H9 (cell line): ENCODE results near the gene GPC6. TPM values are rescaled to one million over a fixed set of nuclear protein-coding genes. Genes with fewer than 3 reads are reported as not detected.

Source experiments
- DNase-seq: peaks from one replicate; pipeline ENCODE4 v3.0.0-alpha.2; 2017
- H2AFZ ChIP-seq: one replicate; pipeline ENCODE4 v1.6.1; 2013; ENCODE audit warnings: mild to moderate bottlenecking, low read length, control low read depth, moderate library complexity
- H2AK5ac ChIP-seq: 2 replicates; pipeline ENCODE4 v1.6.1; 2013; ENCODE audit warnings: low read length, control low read depth, mixed read lengths; ENCODE audit not compliant: insufficient read length
- H2BK120ac ChIP-seq: one replicate; pipeline ENCODE4 v1.6.1; 2013; ENCODE audit warnings: low read depth, mild to moderate bottlenecking, low read length, control low read depth, inconsistent platforms; ENCODE audit not compliant: poor library complexity, severe bottlenecking
- H2BK12ac ChIP-seq: 2 replicates; pipeline ENCODE4 v1.6.1; 2013; ENCODE audit warnings: low read length, control low read depth, mixed read lengths, low read depth; ENCODE audit not compliant: insufficient read length
- H2BK15ac ChIP-seq: 2 replicates; pipeline ENCODE4 v1.6.1; 2013; ENCODE audit warnings: low read depth, low read length, control low read depth
- H2BK20ac ChIP-seq: one replicate; pipeline ENCODE4 v1.6.1; 2013; ENCODE audit warnings: low read depth, mild to moderate bottlenecking, low read length, control low read depth, inconsistent platforms; ENCODE audit not compliant: poor library complexity, severe bottlenecking
- H2BK5ac ChIP-seq: 2 replicates; pipeline ENCODE4 v1.6.1; 2013; ENCODE audit warnings: low read length, control low read depth, mixed read lengths; ENCODE audit not compliant: insufficient read length
- H3K14ac ChIP-seq: 2 replicates; pipeline ENCODE4 v1.6.1; 2013; ENCODE audit warnings: low read length, control low read depth; ENCODE audit not compliant: insufficient read depth
- H3K18ac ChIP-seq: 2 replicates; pipeline ENCODE4 v1.6.1; 2013; ENCODE audit warnings: low read depth, mild to moderate bottlenecking, mixed read lengths, low read length, control low read depth; ENCODE audit not compliant: insufficient read length
- H3K23ac ChIP-seq: 2 replicates; pipeline ENCODE4 v1.6.1; 2013; ENCODE audit warnings: low read length, control low read depth, mixed read lengths, low read depth; ENCODE audit not compliant: insufficient read length
- H3K23me2 ChIP-seq: 2 replicates; pipeline ENCODE4 v1.6.1; 2013; ENCODE audit warnings: low read depth, mild to moderate bottlenecking, mixed read lengths, low read length, control low read depth; ENCODE audit not compliant: insufficient read length, poor library complexity, severe bottlenecking
- H3K27ac ChIP-seq: 2 replicates; pipeline ENCODE4 v1.5.1; 2013; ENCODE audit warnings: low read length, control low read depth, mixed read lengths, low read depth; ENCODE audit not compliant: insufficient read length
- H3K27me3 ChIP-seq: 2 replicates; pipeline ENCODE4 v1.6.1; 2013; ENCODE audit warnings: low read length, control low read depth, inconsistent platforms; ENCODE audit not compliant: insufficient read depth
- H3K4ac ChIP-seq: 2 replicates; pipeline ENCODE4 v1.6.1; 2013; ENCODE audit warnings: low read depth, mild to moderate bottlenecking, control low read depth, inconsistent platforms, low read length, moderate library complexity
- H3K4me1 ChIP-seq: 2 replicates; pipeline ENCODE4 v1.6.1; 2013; ENCODE audit warnings: low read length, control low read depth, inconsistent platforms; ENCODE audit not compliant: insufficient read depth
- H3K4me2 ChIP-seq: 2 replicates; pipeline ENCODE4 v1.6.1; 2013; ENCODE audit warnings: low read length, control low read depth, mixed read lengths; ENCODE audit not compliant: insufficient read length, insufficient read depth
- H3K56ac ChIP-seq: 2 replicates; pipeline ENCODE4 v1.6.1; 2013; ENCODE audit warnings: low read depth, mild to moderate bottlenecking, mixed read lengths, low read length, control low read depth; ENCODE audit not compliant: insufficient read length
- H3K79me1 ChIP-seq: 2 replicates; pipeline ENCODE4 v1.6.1; 2013; ENCODE audit warnings: low read depth, mild to moderate bottlenecking, moderate library complexity, low read length, control low read depth, inconsistent platforms; ENCODE audit not compliant: insufficient read depth, poor library complexity, severe bottlenecking
- H3K79me2 ChIP-seq: 2 replicates; pipeline ENCODE4 v1.6.1; 2013; ENCODE audit warnings: low read length, control low read depth, inconsistent platforms; ENCODE audit not compliant: insufficient read depth
- H3K9ac ChIP-seq: 2 replicates; pipeline ENCODE4 v1.6.1; 2013; ENCODE audit warnings: low read length, control low read depth, mixed read lengths; ENCODE audit not compliant: insufficient read length; ENCODE audit errors: extremely low read depth
- H3K9me3 ChIP-seq: one replicate; pipeline ENCODE4 v1.6.1; 2013; ENCODE audit warnings: low read depth, low read length, inconsistent platforms; ENCODE audit not compliant: control insufficient read depth
- H3T11ph ChIP-seq: one replicate; pipeline ENCODE4 v1.6.1; 2013; ENCODE audit warnings: mild to moderate bottlenecking, low read length, control low read depth, inconsistent platforms
- H4K20me1 ChIP-seq: one replicate; pipeline ENCODE4 v1.6.1; 2013; ENCODE audit not compliant: control insufficient read depth, insufficient read length, insufficient read depth
- H4K5ac ChIP-seq: 2 replicates; pipeline ENCODE4 v1.6.1; 2013; ENCODE audit warnings: low read depth, mild to moderate bottlenecking, mixed read lengths, low read length, control low read depth; ENCODE audit not compliant: insufficient read length
- H4K8ac ChIP-seq: replicated peaks from 2 replicates; pipeline ENCODE4 v1.6.1; 2013; ENCODE audit warnings: low read length, control low read depth, mixed read lengths, low read depth; ENCODE audit not compliant: insufficient read length
- H4K91ac ChIP-seq: 2 replicates; pipeline ENCODE4 v1.6.1; 2013; ENCODE audit warnings: low read depth, mild to moderate bottlenecking, moderate library complexity, mixed read lengths, low read length, control low read depth; ENCODE audit not compliant: insufficient read length
- H3K27ac Mint-ChIP-seq, 3 experiments: 2 replicates in 2 of 3; 3 replicates in 1 of 3; pipeline ENCODE4 v1.8.0; 2020 to 2021; ENCODE audit warnings: mixed read lengths in 3 of 3, mild to moderate bottlenecking in 1 of 3, moderate library complexity in 1 of 3
- H3K27me3 Mint-ChIP-seq: 2 replicates; pipeline ENCODE4 v1.8.0; 2021; ENCODE audit warnings: low read depth, mild to moderate bottlenecking, moderate library complexity, mixed read lengths
- H3K36me3 Mint-ChIP-seq, 3 experiments: 2 replicates in 2 of 3; 3 replicates in 1 of 3; pipeline ENCODE4 v1.8.0; 2020 to 2021; ENCODE audit warnings: low read depth in 3 of 3, mixed read lengths in 3 of 3; ENCODE audit not compliant: insufficient read depth in 1 of 3
- H3K4me1 Mint-ChIP-seq, 2 experiments: 2 replicates each; pipeline ENCODE4 v1.8.0; 2020; ENCODE audit warnings: mixed read lengths in 2 of 2
- H3K4me3 Mint-ChIP-seq, 2 experiments: 2 replicates in 1 of 2; 3 replicates in 1 of 2; pipeline ENCODE4 v1.8.0; 2020 to 2021; ENCODE audit warnings: mild to moderate bottlenecking in 2 of 2, mixed read lengths in 2 of 2, moderate library complexity in 1 of 2
- H3K9me3 Mint-ChIP-seq, 2 experiments: 2 replicates in 1 of 2; 3 replicates in 1 of 2; pipeline ENCODE4 v1.8.0; 2020; ENCODE audit warnings: mild to moderate bottlenecking in 2 of 2, mixed read lengths in 2 of 2, moderate library complexity in 1 of 2
- WGBS: extraction: QIAGEN DNeasy Blood & Tissue Kit; methylation state at CpG from one replicate; pipeline ENCODE4 v1.1.7; 2013; ENCODE audit warnings: missing lambda C conversion rate, low lambda C conversion rate, mixed read lengths; ENCODE audit not compliant: insufficient read length; ENCODE audit errors: extremely low coverage; 5-methylcytosine and 5-hydroxymethylcytosine counted together
- total RNA-seq: library from RNA; stranded (reverse); gene quantifications from 2 replicates; pipeline ENCODE4 v1.2.1, GENCODE V29; 2021
- TF ChIP-seq, protein P1 (sequence below): fragments of 200-600 bp; sonication (generic); conservative IDR thresholded peaks from 3 replicates; pipeline ENCODE4 v1.8.0; 2021; ENCODE audit warnings: antibody characterized with exemption, mild to moderate bottlenecking

GPC6 gene
- total RNA-seq, 1 experiment from 2014 or later: 15.6 TPM

DNA sequence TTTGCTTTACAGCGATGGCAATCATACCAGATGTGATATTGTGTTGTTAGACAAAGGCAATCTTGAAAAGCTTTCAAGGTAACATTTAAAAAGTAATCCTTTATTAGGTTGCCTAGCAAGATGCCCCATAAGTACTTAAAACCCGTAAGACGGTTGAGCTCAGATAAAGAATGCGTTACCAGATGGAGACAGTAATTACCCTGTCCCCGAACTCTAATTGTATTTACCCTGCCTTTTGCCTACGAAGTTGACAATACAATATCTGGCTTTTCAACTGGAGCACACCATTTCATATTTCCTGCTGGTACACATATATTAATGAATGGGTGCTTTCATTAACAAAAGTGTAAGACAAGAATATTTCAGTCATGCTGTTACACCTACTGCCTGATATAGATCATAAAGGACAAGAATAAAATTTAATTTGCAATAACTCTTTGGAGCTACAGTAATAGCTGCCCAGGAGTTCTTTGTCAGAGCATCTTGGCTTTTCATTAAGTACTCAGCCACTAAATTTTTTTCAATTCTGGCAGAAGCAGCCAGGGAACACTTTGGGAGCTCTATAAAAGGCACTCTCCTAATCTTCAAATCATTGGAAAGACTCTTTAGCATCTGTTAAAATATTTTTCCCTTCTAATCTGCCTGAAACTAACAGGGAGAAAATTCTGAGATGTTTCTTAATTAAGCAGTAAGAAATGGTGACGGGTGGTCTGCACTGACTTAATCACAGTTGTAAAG, 1189.1 kb downstream of the GPC6 start:
- H3K27me3 Mint-ChIP-seq: no peaks in the 10 kb centered on the region
- Histone ChIP-seq H2BK120ac (no peak overlapping the region), H2BK5ac (no peak overlapping the region), H3K27ac (no peak overlapping the region), H3T11ph (no peak overlapping the region), H3K4me1 (no peaks in the 10 kb centered on the region; the same call in 1 of the 2 replicates), H3K9me3 (no peaks in the 10 kb centered on the region), H3K79me1 (no peaks in the 10 kb centered on the region), H3K56ac (no peak overlapping the region), H3K4me2 (no peak overlapping the region), H3K14ac (no peak overlapping the region), H4K20me1 (no peaks in the 10 kb centered on the region), H3K18ac (no peak overlapping the region), H3K79me2 (no peaks in the 10 kb centered on the region), H3K27me3 (no peaks in the 10 kb centered on the region), H4K8ac (no peak overlapping the region), H3K23ac (no peak overlapping the region), H3K23me2 (no peaks in the 10 kb centered on the region), H4K5ac (no peak overlapping the region), H2BK20ac (no peak overlapping the region), H2AFZ (no peak overlapping the region), H2BK12ac (no peak overlapping the region), H3K9ac (no peak overlapping the region), H2BK15ac (no peak overlapping the region), H3K4ac (no peak overlapping the region), H2AK5ac (no peak overlapping the region), H4K91ac (no peak overlapping the region)
- H3K4me3 Mint-ChIP-seq: no peak overlapping the region
- no peak overlapping the region for H3K27ac Mint-ChIP-seq
- no CpG with 5 or more reads among the region's 7 CpGs for WGBS
- H3K4me1 Mint-ChIP-seq: peaks cover 12 to 13% of the 10 kb centered on the region in 2 experiments
- H3K9me3 Mint-ChIP-seq: peaks cover 3 to 6% of the 10 kb centered on the region in 2 experiments; a peak in 3 of 5 replicates
- TF ChIP-seq, protein P1, sequence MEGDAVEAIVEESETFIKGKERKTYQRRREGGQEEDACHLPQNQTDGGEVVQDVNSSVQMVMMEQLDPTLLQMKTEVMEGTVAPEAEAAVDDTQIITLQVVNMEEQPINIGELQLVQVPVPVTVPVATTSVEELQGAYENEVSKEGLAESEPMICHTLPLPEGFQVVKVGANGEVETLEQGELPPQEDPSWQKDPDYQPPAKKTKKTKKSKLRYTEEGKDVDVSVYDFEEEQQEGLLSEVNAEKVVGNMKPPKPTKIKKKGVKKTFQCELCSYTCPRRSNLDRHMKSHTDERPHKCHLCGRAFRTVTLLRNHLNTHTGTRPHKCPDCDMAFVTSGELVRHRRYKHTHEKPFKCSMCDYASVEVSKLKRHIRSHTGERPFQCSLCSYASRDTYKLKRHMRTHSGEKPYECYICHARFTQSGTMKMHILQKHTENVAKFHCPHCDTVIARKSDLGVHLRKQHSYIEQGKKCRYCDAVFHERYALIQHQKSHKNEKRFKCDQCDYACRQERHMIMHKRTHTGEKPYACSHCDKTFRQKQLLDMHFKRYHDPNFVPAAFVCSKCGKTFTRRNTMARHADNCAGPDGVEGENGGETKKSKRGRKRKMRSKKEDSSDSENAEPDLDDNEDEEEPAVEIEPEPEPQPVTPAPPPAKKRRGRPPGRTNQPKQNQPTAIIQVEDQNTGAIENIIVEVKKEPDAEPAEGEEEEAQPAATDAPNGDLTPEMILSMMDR: no peak
- H3K36me3 Mint-ChIP-seq: no peaks in the 10 kb centered on the region; a peak in 1 of 7 replicates
- no peak for DNase-seq
